Lung microvascular endothelial cell (primary cell): Measurements from ENCODE around the gene MYRIP. TPM values are rescaled to one million over a fixed set of nuclear protein-coding genes. Genes with fewer than 3 reads are reported as not detected.
"Not testable (repeated sequence)": the region's sequence is repeated elsewhere in the genome, so short reads cannot be mapped to it uniquely, and the experiment has no call there.

ENCODE experiments used
- DNase-seq, 2 donors: peaks; one replicate each; pipeline versions ENCODE4 v3.0.0 to v3.0.0-alpha.2; 2010; ENCODE audit warnings: low read depth in 2 of 2
- total RNA-seq: library from RNA; depleted of rRNA; stranded (reverse); fragments of >200 nt; gene quantifications from 2 replicates; pipeline ENCODE4 v1.2.1, GENCODE V29; 2014

The MYRIP gene
- total RNA-seq, 1 donor from 2014 or later = 4.8 TPM

GRCh38 chr3:40078590-40078989, 269.2 kb downstream of the MYRIP start:
- DNase-seq = no peak

- DNase-seq = no peak
Observed at GRCh38 chr3:40079203-40079846, 269.9 kb downstream of the MYRIP start.

GRCh38 chr3:40079847-40080240, 270.4 kb downstream of the MYRIP start:
- no peak for DNase-seq

- no peak for DNase-seq
Observed at GRCh38 chr3:40083066-40083465, 273.7 kb downstream of the MYRIP start.

- DNase-seq = not testable (repeated sequence)
Observed at GRCh38 chr3:40084424-40084823, 275.0 kb downstream of the MYRIP start.

GRCh38 chr3:40086890-40087883, 277.8 kb downstream of the MYRIP start:
- no peak for DNase-seq

- no peak for DNase-seq
Observed at GRCh38 chr3:40088527-40089170, 279.2 kb downstream of the MYRIP start.

- DNase-seq = no peak
Observed at GRCh38 chr3:40096661-40097111, 287.3 kb downstream of the MYRIP start.

GRCh38 chr3:40097131-40098117, 288.0 kb downstream of the MYRIP start:
- DNase-seq = no peak

- DNase-seq = no peak
Observed at GRCh38 chr3:40098261-40098759, 288.9 kb downstream of the MYRIP start.

- DNase-seq = no peak
Observed at GRCh38 chr3:40099871-40100270, 290.5 kb downstream of the MYRIP start.

GRCh38 chr3:40102182-40102581, 292.8 kb downstream of the MYRIP start:
- DNase-seq = no peak

- no peak for DNase-seq
Observed at GRCh38 chr3:40103829-40104228, 294.4 kb downstream of the MYRIP start.

- peak; percentile 21 to 22 for DNase-seq
Observed at GRCh38 chr3:40104441-40104840, 295.0 kb downstream of the MYRIP start.

GRCh38 chr3:40108643-40109042, 299.2 kb downstream of the MYRIP start:
- DNase-seq = no peak

GRCh38 chr3:40109641-40110490, 300.5 kb downstream of the MYRIP start:
- peak; percentile 13 to 53 for DNase-seq

- peak in 1 of 2 donors; percentile 8 for DNase-seq
Observed at GRCh38 chr3:40116478-40117177, 307.2 kb downstream of the MYRIP start.

- no peak for DNase-seq
Observed at GRCh38 chr3:40118091-40118490, 308.7 kb downstream of the MYRIP start.
